ENCODE measurements around the gene MICALL1.
"Not testable (repeated sequence)": the region's sequence is repeated elsewhere in the genome, so short reads cannot be mapped to it uniquely, and the experiment has no call there.

Gene MICALL1

GRCh38 chr22:37926358-37926757 lies 20.3 kb downstream of the MICALL1 start:
- no peak for DNase-seq (ENCODE audit: low read depth)
- no peak overlapping the region for H3K4me3 ChIP-seq (ENCODE audit: low read depth, low read length)

DNA sequence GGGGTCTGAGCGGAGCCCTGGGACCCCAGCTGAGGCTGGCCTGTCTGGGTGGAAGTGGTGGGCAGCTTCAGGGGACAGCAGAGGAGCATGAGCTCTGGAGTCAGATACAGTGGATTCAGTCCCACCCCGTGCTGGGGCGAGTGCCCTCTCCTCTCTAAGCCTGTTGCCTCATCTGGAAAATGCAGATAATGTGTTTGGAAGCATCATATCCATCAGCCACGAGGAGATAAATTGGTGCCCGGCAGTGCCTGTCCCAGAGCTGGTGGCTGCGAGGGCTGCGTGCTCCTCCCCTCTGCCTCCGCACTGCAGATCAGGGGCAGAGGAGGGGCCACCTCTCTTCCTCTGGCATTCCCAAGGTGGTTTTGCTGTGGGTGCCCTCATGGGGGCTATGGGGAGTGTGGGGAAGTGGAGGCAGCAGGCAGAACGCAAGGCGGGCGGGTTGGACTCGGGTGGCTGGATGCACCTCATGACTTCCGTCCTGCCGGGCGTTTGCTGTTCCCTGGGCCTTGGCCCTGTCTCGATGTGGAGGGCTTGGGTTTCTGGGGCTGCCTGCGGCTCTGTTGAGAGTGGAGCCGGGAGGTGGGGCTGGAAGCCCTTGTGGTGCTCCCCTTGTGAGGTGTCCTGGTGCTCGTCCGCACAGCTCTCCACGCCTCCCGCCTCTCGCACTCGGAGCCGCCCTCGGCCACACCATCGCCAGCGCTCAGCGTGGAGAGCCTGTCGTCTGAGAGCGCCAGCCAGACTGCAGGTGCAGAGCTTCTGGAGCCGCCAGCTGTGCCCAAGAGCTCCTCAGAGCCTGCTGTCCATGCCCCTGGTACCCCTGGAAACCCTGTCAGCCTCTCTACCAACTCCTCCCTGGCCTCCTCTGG lies 20.9 kb downstream of the MICALL1 start:
- no peak overlapping the region for H3K4me3 ChIP-seq (ENCODE audit: low read depth, low read length)
- DNase-seq (ENCODE audit: low read depth) = no peak

- DNase-seq (ENCODE audit: low read depth) = no peak
- H3K4me3 ChIP-seq (ENCODE audit: low read depth, low read length) = no peak overlapping the region
Observed at GRCh38 chr22:37927637-37927936, 21.5 kb downstream of the MICALL1 start.

DNA sequence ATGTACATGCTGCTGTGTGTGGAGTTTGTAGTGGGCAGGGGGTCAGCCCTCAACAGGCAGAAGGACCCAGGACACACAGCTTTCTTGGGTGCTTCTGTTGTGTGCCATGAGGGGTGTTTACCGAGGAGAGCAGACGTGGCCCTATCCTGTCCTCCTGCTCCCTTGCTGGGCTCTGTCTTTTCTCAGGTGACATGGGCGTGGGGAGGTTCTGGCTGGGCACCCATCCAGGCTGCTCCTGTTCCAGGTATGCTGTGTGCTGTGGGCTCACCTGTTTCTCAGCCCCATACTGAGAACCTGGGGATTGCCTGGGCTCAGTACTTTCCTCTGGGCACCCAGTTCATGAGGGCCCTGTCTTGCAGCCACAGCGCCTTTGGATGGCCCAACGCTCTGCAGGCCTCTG lies 23.3 kb downstream of the MICALL1 start:
- H3K4me3 ChIP-seq (ENCODE audit: low read depth, low read length) = no peak overlapping the region
- DNase-seq (ENCODE audit: low read depth) = no peak

DNA sequence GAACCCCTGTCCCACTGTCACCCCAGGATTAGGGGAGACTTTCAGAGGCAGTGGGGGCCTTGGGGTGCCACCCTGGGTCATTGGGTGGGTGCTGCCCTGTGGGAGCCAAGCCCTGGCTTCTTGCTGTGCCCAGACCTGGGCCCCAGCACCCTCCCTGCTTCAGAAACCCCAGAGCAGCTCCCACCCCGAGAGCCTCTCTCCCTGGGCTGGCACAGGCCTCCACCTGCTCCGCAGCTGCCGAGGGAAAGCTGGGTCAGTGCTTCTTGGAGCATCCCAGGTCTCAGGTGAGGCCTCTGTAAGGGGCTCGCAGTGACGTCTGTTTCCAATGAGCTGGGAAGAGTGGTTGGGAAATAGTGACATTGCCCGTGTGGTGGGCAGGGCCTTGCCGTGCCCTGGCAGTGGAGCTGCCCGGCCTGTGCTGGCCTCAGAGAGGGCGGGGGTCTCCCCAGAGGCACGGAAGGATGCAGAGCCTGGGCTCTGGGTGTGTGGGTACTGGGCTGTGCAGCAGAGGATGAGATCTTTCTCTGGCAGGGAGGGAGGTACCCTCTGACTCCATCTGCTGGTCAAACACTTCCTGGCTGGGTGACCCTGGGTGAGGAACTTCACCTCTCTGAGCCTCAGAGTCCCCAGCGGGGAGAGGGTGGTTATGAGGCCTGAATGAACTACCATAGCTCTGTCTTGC lies 24.3 kb downstream of the MICALL1 start:
- no peak for DNase-seq (ENCODE audit: low read depth)
- no peak overlapping the region for H3K4me3 ChIP-seq (ENCODE audit: low read depth, low read length)

- H3K4me3 ChIP-seq (ENCODE audit: low read depth, low read length) = no peak overlapping the region
- no peak for DNase-seq (ENCODE audit: low read depth)
Observed at GRCh38 chr22:37930952-37931440, 24.9 kb downstream of the MICALL1 start.

DNA sequence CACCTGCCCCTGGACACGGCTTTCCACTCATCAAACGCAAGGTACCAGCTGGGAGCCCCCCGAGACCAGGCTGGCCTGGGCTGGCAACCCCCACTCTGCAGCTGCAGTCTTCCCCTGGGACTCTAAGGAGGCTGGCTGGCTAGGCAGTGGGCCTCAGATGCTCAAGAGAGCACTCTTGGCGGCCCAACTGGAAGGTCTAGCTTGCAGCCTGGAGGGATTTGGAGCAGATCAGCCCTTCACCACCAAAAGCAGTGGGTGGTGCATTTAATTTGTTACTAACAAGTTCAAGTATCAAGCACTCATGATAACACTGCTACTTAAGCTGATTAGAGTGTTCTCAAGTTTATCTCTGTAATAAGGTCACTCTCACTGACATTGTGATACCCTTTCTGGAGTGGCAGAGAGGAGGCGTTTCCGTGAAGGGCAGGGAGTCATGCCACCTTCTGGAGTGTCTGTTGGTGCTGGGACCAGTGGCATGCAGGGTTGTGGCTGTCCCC lies 25.8 kb downstream of the MICALL1 start:
- no peak overlapping the region for H3K4me3 ChIP-seq (ENCODE audit: low read depth, low read length)
- no peak for DNase-seq (ENCODE audit: low read depth)

GRCh38 chr22:37932401-37932800 lies 26.3 kb downstream of the MICALL1 start:
- no peak for DNase-seq (ENCODE audit: low read depth)
- H3K4me3 ChIP-seq (ENCODE audit: low read depth, low read length) = no peak overlapping the region

- DNase-seq (ENCODE audit: low read depth) = no peak
Observed at GRCh38 chr22:37932821-37933578, 26.9 kb downstream of the MICALL1 start.

GRCh38 chr22:37933711-37934376 lies 27.7 kb downstream of the MICALL1 start:
- H3K4me3 ChIP-seq (ENCODE audit: low read depth, low read length) = no peak overlapping the region

More at GRCh38 chr22:37932821-37933578, 26.9 kb downstream of the MICALL1 start:
- no peak overlapping the region for H3K4me3 ChIP-seq (ENCODE audit: low read depth, low read length)

GRCh38 chr22:37940698-37941376 lies 34.7 kb downstream of the MICALL1 start:
- H3K4me3 ChIP-seq (ENCODE audit: low read depth, low read length) = no peak overlapping the region
- peak; percentile 31 for DNase-seq (ENCODE audit: low read depth)

More at GRCh38 chr22:37933711-37934376, 27.7 kb downstream of the MICALL1 start:
- DNase-seq (ENCODE audit: low read depth) = peak; percentile 59

DNA sequence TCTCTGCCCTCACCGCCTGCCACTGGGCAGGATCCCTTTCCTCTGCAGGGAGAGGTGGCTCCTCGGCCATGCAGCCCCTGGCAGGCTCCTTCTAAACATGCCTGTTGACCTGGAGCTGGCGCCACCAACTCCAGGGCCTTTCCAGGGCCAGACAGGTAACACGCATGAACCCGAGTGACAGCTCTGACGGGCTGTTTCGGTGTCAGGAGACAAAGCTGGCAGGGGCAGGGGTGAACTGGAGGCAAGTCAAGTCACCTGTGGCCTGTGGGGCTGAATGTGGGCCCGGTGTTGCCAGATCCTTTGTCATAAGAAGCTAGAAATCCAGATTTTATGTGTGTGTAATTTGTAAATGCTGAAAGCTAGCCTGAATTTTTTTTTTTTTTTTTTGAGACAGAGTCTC lies 36.0 kb downstream of the MICALL1 start:
- DNase-seq (ENCODE audit: low read depth) = no peak
- no peak overlapping the region for H3K4me3 ChIP-seq (ENCODE audit: low read depth, low read length)

- no peak overlapping the region for H3K4me3 ChIP-seq (ENCODE audit: low read depth, low read length)
- no peak for DNase-seq (ENCODE audit: low read depth)
Observed at GRCh38 chr22:37943136-37943824, 37.2 kb downstream of the MICALL1 start.

GRCh38 chr22:37943825-37944198 lies 37.7 kb downstream of the MICALL1 start:
- H3K4me3 ChIP-seq (ENCODE audit: low read depth, low read length) = no peak overlapping the region
- DNase-seq (ENCODE audit: low read depth) = no peak

GRCh38 chr22:37944423-37944822 lies 38.3 kb downstream of the MICALL1 start:
- DNase-seq (ENCODE audit: low read depth); H3K4me3 ChIP-seq (ENCODE audit: low read depth, low read length): not testable (repeated sequence)

- not testable (repeated sequence) for DNase-seq (ENCODE audit: low read depth); H3K4me3 ChIP-seq (ENCODE audit: low read depth, low read length)
Observed at GRCh38 chr22:37947142-37947795, 41.2 kb downstream of the MICALL1 start.

DNA sequence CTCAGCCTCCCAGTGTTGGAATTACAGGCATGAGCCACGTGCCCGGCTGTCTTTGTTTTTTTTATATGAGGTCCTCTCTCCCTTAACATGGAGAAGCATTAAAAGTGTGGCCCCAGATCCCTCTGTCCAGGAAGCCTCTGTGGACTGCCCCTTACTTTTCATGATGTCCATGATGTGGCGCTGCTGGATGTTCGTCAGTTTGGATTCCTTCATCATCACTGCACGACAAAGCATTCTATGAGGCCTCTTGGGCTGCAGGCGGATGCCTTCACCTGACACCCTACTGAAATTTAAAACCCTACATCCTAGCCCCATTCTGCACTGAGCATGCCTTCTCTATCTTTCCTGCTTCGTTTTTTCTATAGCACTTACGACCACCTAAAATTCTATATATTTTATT lies 45.2 kb downstream of the MICALL1 start:
- no peak for DNase-seq (ENCODE audit: low read depth)
- H3K4me3 ChIP-seq (ENCODE audit: low read depth, low read length) = no peak overlapping the region

GRCh38 chr22:37952629-37953028 lies 46.5 kb downstream of the MICALL1 start:
- H3K4me3 ChIP-seq (ENCODE audit: low read depth, low read length) = peak overlapping the region; percentile 96
- DNase-seq (ENCODE audit: low read depth) = not testable (repeated sequence)

All from skeletal muscle cell (primary cell).